Measurements from ENCODE around the gene ANKHD1.
"Not testable (repeated sequence)": the region's sequence is repeated elsewhere in the genome, so short reads cannot be mapped to it uniquely, and the experiment has no call there.

ANKHD1 gene

DNA sequence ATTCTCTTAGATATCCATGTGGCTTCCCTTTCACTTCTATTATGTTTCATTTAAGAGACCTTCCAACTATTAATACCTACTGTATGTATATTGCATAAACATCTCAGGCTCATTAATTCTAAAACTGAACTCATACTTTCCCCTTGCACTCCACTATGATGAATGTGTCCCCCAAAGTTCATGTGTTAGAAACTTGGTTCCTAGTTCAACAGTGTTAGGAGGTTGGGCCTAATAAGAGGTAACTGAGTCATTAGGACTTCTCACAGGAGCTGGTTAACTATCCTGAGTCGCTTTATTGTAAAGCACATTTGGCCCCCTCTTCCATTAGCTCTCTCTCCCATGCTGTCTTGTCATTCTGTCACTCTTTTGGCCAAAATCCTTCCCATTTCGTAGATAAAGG is 22.0 kb downstream of the ANKHD1 start:
- TF ChIP-seq, protein P1, sequence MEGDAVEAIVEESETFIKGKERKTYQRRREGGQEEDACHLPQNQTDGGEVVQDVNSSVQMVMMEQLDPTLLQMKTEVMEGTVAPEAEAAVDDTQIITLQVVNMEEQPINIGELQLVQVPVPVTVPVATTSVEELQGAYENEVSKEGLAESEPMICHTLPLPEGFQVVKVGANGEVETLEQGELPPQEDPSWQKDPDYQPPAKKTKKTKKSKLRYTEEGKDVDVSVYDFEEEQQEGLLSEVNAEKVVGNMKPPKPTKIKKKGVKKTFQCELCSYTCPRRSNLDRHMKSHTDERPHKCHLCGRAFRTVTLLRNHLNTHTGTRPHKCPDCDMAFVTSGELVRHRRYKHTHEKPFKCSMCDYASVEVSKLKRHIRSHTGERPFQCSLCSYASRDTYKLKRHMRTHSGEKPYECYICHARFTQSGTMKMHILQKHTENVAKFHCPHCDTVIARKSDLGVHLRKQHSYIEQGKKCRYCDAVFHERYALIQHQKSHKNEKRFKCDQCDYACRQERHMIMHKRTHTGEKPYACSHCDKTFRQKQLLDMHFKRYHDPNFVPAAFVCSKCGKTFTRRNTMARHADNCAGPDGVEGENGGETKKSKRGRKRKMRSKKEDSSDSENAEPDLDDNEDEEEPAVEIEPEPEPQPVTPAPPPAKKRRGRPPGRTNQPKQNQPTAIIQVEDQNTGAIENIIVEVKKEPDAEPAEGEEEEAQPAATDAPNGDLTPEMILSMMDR (conservative IDR thresholded peaks at IDR 0.05; ENCODE audit: low read depth, low read length) = no peak
- H3K4me3 ChIP-seq (ENCODE audit: low read length) = no peak overlapping the region
- DNase-seq (ENCODE audit: low read depth) = no peak

DNA sequence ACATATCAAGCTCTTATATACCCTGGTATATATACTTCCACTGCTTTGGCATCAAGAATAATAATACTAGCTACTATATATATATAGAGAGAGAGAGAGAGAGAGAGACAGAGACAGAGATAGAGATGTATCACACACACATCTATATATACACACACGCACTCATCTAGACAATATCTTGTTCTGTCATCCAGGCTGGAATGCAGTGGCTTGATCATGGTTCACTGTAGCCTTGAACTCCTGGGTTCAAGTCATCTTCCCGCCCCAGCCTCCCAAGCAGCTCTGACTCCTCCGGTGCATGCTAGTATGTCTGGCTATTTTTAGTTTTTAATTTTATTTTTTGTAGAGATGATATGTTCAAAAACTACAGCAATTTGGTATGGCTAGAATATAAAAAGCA is 22.5 kb downstream of the ANKHD1 start:
- no peak overlapping the region for H3K4me3 ChIP-seq (ENCODE audit: low read length)
- TF ChIP-seq, protein P1 (conservative IDR thresholded peaks at IDR 0.05; ENCODE audit: low read depth, low read length) = no peak
- DNase-seq (ENCODE audit: low read depth) = no peak

DNA sequence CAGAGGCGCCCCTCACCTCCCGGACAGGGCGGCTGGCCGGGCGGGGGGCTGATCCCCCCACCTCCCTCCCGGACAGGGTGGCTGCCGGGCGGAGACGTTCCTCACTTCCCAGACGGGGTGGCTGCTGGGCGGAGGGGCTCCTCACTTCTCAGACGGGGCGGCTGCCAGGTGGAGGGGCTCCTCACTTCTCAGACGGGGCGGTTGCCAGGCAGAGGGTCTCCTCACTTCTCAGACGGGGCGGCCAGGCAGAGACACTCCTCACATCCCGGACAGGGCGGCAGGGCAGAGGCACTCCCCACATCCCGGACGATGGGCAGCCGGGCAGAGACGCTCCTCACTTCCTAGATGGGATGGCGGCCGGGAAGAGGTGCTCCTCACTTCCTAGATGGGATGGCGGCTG is 26.1 kb downstream of the ANKHD1 start:
- not testable (repeated sequence) for DNase-seq (ENCODE audit: low read depth); H3K4me3 ChIP-seq (ENCODE audit: low read length)

DNA sequence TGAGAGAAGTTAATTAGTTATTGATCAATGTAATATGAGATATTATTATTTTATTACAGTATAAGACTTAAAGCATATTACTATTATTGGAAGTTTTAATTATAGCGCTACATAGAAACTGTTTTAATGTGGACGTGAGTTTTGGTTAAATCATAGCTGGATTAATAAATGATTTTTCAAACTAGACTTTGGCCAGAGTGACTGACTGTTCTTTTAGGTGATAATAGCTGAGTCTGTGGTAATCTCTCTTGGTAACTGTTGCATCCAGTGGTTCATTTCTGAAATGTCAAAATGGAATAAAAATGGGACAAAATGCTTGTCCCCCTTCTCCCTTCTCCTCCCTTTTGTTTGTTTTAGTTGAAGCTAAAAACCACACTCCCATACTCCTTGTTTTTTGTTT is 28.1 kb downstream of the ANKHD1 start:
- H3K4me3 ChIP-seq (ENCODE audit: low read length) = no peak overlapping the region
- no peak for DNase-seq (ENCODE audit: low read depth)
- TF ChIP-seq, protein P1 (conservative IDR thresholded peaks at IDR 0.05; ENCODE audit: low read depth, low read length) = no peak

DNA sequence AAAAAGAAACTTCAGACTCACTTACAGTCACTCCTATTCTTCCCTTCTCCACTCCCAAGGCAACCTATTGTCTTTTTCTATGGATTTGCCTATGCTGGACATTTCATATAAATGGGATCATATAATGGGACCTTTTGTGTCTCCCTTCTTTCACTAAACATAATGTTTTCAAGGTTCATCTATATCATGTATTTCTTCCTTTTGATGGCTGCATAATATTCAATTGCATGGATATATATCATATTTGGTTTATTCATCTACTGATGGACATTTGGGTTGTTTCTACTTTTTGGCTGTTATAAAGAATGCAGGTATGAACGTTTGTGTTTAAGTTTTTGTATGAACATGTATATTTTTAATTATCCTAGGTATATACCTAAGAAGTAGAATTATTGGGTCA is 30.6 kb downstream of the ANKHD1 start:
- DNase-seq (ENCODE audit: low read depth) = no peak
- no peak overlapping the region for H3K4me3 ChIP-seq (ENCODE audit: low read length)
- TF ChIP-seq, protein P1 (conservative IDR thresholded peaks at IDR 0.05; ENCODE audit: low read depth, low read length) = no peak

DNA sequence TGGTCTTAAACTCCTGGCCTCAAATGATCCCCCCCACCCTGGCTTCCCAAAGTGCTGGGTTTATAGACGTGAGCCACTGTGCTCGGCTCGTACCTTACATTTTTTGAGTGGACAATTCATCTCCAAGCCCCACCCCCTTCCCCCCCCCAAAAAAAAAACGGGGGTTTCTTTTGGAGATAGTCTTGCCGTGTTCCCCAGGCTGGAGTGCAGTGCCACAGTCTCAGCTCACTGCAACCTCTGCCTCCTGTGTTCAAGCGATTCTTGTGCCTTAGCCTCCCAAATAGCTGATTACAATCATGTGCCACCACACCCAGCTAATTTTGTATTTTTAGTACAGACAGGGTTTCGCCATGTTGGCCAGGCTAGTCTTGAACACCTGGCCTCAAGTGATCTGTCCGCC is 31.3 kb downstream of the ANKHD1 start:
- no peak overlapping the region for H3K4me3 ChIP-seq (ENCODE audit: low read length)
- no peak for DNase-seq (ENCODE audit: low read depth)
- TF ChIP-seq, protein P1 (conservative IDR thresholded peaks at IDR 0.05; ENCODE audit: low read depth, low read length) = no peak

DNA sequence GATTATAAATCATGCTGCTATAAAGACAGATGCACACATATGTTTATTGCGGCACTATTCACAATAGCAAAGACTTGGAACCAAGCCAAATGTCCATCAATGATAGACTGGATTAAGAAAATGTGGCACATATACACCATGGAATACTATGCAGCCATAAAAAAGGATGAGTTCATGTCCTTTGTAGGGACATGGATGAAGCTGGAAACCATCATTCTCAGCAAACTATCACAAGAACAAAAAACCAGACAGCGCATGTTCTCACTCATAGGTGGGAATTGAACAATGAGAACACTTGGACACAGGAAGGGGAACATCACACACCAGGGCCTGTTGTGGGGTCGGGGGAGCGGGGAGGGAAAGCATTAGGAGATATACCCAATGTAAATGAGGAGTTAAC is 55.7 kb downstream of the ANKHD1 start:
- DNase-seq (ENCODE audit: low read depth); H3K4me3 ChIP-seq (ENCODE audit: low read length): not testable (repeated sequence)

DNA sequence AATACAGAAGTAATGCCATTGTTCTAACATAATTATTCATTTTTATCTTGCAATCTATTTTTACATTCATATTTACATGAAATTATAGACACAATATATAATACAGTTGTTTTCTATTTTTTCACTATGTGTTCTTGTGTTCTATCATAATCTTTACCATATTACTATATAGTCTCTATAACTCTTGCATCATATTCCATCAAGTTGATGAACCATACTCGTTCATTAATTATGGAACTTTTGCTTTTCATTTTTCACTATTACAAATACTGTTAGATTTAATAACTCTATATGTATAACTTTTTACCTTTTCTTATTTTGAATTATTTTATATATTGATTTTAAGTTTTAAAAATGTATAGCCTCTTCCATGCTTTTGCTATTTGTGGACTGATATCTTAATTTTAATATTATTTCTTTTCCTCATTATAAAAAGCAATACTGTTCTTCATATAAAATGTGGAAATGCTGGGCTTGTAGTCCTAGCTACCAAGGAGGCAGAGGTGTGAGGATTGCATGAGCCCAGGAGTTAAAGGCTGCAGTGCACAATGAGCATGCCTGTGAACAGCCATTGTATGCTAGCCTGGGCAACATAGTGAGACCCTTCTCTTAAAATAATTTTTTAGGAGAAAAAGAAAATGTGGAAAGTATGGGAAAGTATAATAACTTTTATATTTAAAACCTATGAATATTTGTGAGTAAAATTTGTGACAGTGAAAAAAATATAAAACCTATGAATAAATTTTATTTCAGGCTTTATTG is 65.5 kb downstream of the ANKHD1 start:
- TF ChIP-seq, protein P1 (conservative IDR thresholded peaks at IDR 0.05; ENCODE audit: low read depth, low read length) = no peak
- no peak for DNase-seq (ENCODE audit: low read depth)
- no peak overlapping the region for H3K4me3 ChIP-seq (ENCODE audit: low read length)
